Natural killer cell (primary cell): ENCODE measurements around the gene AFAP1. TPM values are rescaled to one million over a fixed set of nuclear protein-coding genes. Genes with fewer than 3 reads are reported as not detected.
A peak's percentile ranks its signal among the peaks of the same experiment; 100 is the strongest.

Source experiments
- ATAC-seq, 3 donors: fragments of 150-1000 bp in 2 of 3; fragments of 200-7000 bp in 1 of 3; cut with Tn5 transposase; 1 replicate in 1 of 3; 2 replicates in 2 of 3; pipeline ENCODE4 v1.10.0; 2021; ENCODE audit warnings: mild to moderate bottlenecking in 2 of 3, moderate library complexity in 2 of 3
- DNase-seq, 2 donors: peaks; one replicate each; pipeline versions ENCODE4 v3.0.0 to v3.0.0-alpha.2; 2013 to 2021; ENCODE audit warnings: mixed read lengths in 1 of 2
- H3K27ac ChIP-seq: one replicate; pipeline ENCODE4 v1.5.1; 2013; ENCODE audit warnings: mild to moderate bottlenecking, low read length
- H3K27me3 ChIP-seq: one replicate; pipeline ENCODE4 v1.6.1; 2013; ENCODE audit warnings: low read length; ENCODE audit not compliant: control insufficient read depth, insufficient read depth
- H3K36me3 ChIP-seq: one replicate; pipeline ENCODE4 v1.6.1; 2013; ENCODE audit warnings: low read length; ENCODE audit not compliant: control insufficient read depth, insufficient read depth
- H3K4me1 ChIP-seq: one replicate; pipeline ENCODE4 v1.6.1; 2013; ENCODE audit warnings: low read length; ENCODE audit not compliant: control insufficient read depth, insufficient read depth
- H3K4me3 ChIP-seq: one replicate; pipeline ENCODE4 v1.5.1; 2013; ENCODE audit warnings: low read length
- H3K9me3 ChIP-seq: one replicate; pipeline ENCODE4 v1.6.1; 2013; ENCODE audit warnings: low read length; ENCODE audit not compliant: control insufficient read depth, insufficient read depth
- H3K27ac Mint-ChIP-seq, 2 donors: one replicate each; pipeline ENCODE4 v1.8.0; 2022; ENCODE audit warnings: mild to moderate bottlenecking in 2 of 2, mixed read lengths in 2 of 2, moderate library complexity in 1 of 2
- H3K27me3 Mint-ChIP-seq, 2 donors: one replicate each; pipeline ENCODE4 v1.8.0; 2022; ENCODE audit warnings: low read depth in 2 of 2, mixed read lengths in 2 of 2
- H3K36me3 Mint-ChIP-seq: one replicate; pipeline ENCODE4 v1.8.0; 2022; ENCODE audit warnings: mixed read lengths
- H3K4me1 Mint-ChIP-seq, 2 donors: one replicate each; pipeline ENCODE4 v1.8.0; 2022; ENCODE audit warnings: mixed read lengths in 2 of 2
- H3K4me3 Mint-ChIP-seq: one replicate; pipeline ENCODE4 v1.8.0; 2022; ENCODE audit warnings: mild to moderate bottlenecking, moderate library complexity, mixed read lengths
- H3K9me3 Mint-ChIP-seq, 2 donors: one replicate each; pipeline ENCODE4 v1.8.0; 2022; ENCODE audit warnings: mixed read lengths in 2 of 2
- CTCF ChIP-seq: fragments of 200-600 bp; IDR thresholded peaks from one replicate; pipeline ENCODE4 v1.8.0; 2022; ENCODE audit warnings: antibody characterized with exemption
- WGBS: methylation state at CpG from one replicate; pipeline ENCODE4 v1.1.7; 2013; ENCODE audit warnings: missing lambda C conversion rate; ENCODE audit not compliant: insufficient coverage; 5-methylcytosine and 5-hydroxymethylcytosine counted together
- intact Hi-C: fragments of 100-400 bp; cut with micrococcal nuclease; formaldehyde crosslinking; loops from one replicate; pipeline ENCODE4 v1.14.2; 2022
- total RNA-seq, 4 donors: library from RNA; stranded (reverse); fragments of 120-200 nt in 1 of 4; gene quantifications; one replicate each; pipeline versions ENCODE4 v1.2.3 to v1.2.4, GENCODE V29; 2013 to 2022

Gene AFAP1
- 10 to 100 TPM in 1 of 3 donors, 1 to 10 TPM in 2; 4.9 to 12.5 (median 9.5) TPM for total RNA-seq
- 3.0 TPM for total RNA-seq (2013)

GRCh38 chr4:7939377-7940108, at the start of gene AFAP1:
AFAP1 (minus strand) TSS chr4:7939861; CDS start chr4:7872078, 67,783 bp downstream.
- Histone ChIP-seq H3K4me3 (peak within 1 kb of the TSS; percentile 38), H3K27me3 (peaks cover 6% of the 10 kb centered on the region), H3K4me1 (peaks cover 16% of the 10 kb centered on the region), H3K27ac (no peak within 1 kb of the TSS), H3K9me3 (no peaks in the 10 kb centered on the region), H3K36me3 (no peaks in the 10 kb centered on the region)
- H3K27me3 Mint-ChIP-seq: peaks cover 9% of the 10 kb centered on the region in 2 donors
- intact Hi-C loops: loop anchor here (2.0 to 5.0 kb wide), 3 partner anchors 21 to 48 kb away; no protein-coding TSS in a partner anchor
- peak within 1 kb of the TSS; percentile 84 for H3K4me3 Mint-ChIP-seq
- ATAC-seq (peak; percentile 93 to 96 (median 94)), DNase-seq (peak; percentile 85 to 94)
- no peaks in the 10 kb centered on the region for H3K36me3 Mint-ChIP-seq
- no peak for TF ChIP-seq CTCF
- 2% methylated on average over 96 of the region's 96 CpGs for WGBS
- H3K27ac Mint-ChIP-seq: peak within 1 kb of the TSS in 1 of 2 donors; percentile 30
- peaks cover 9 to 11% of the 10 kb centered on the region in 2 donors for H3K4me1 Mint-ChIP-seq
- no peaks in the 10 kb centered on the region for H3K9me3 Mint-ChIP-seq

- no CpG with 5 or more reads among the region's 1 CpG for WGBS
- Histone ChIP-seq H3K4me3 (no peak overlapping the region), H3K9me3 (no peaks in the 10 kb centered on the region), H3K36me3 (no peaks in the 10 kb centered on the region), H3K27me3 (no peaks in the 10 kb centered on the region), H3K4me1 (peaks cover 12% of the 10 kb centered on the region), H3K27ac (no peak overlapping the region)
- H3K4me3 Mint-ChIP-seq: no peak overlapping the region
- intact Hi-C loops: loop anchor here (5.0 to 10.0 kb wide), 2 partner anchors 51 to 794 kb away; partner anchors contain the start of genes AFAP1 and SORCS2
- no peak overlapping the region for H3K27ac Mint-ChIP-seq
- no peaks in the 10 kb centered on the region for H3K36me3 Mint-ChIP-seq
- no peak for DNase-seq
- no peaks in the 10 kb centered on the region for H3K9me3 Mint-ChIP-seq
- peaks cover 6 to 15% of the 10 kb centered on the region in 2 donors for H3K4me1 Mint-ChIP-seq
- peaks cover 2 to 7% of the 10 kb centered on the region in 2 donors for H3K27me3 Mint-ChIP-seq
- no peak for TF ChIP-seq CTCF
- ATAC-seq: no peak
Observed at GRCh38 chr4:7988437-7988836, 48.8 kb upstream of the AFAP1 start.

GRCh38 chr4:7987148-7987989, 47.7 kb upstream of the AFAP1 start:
- intact Hi-C loops: loop anchor here (1.0 to 10.0 kb wide), 4 partner anchors 50 to 793 kb away; partner anchors contain the start of genes AFAP1 and SORCS2
- Histone ChIP-seq H3K27ac (no peak overlapping the region), H3K4me3 (no peak overlapping the region), H3K36me3 (no peaks in the 10 kb centered on the region), H3K27me3 (no peaks in the 10 kb centered on the region), H3K4me1 (peaks cover 12% of the 10 kb centered on the region), H3K9me3 (no peaks in the 10 kb centered on the region)
- H3K27ac Mint-ChIP-seq: no peak overlapping the region
- no peak overlapping the region for H3K4me3 Mint-ChIP-seq
- DNase-seq (peak; percentile 74 to 89), ATAC-seq (peak; percentile 72 to 94 (median 89))
- TF ChIP-seq CTCF: peak; percentile 88
- H3K36me3 Mint-ChIP-seq: no peaks in the 10 kb centered on the region
- peaks cover 6 to 15% of the 10 kb centered on the region in 2 donors for H3K4me1 Mint-ChIP-seq
- WGBS: 44% methylated on average over 9 of the region's 10 CpGs
- H3K9me3 Mint-ChIP-seq: no peaks in the 10 kb centered on the region
- H3K27me3 Mint-ChIP-seq: peaks cover 6 to 7% of the 10 kb centered on the region in 2 donors
